Measurements from ENCODE around the gene ACP2.
"Not testable (repeated sequence)": the region's sequence is repeated elsewhere in the genome, so short reads cannot be mapped to it uniquely, and the experiment has no call there.

The ACP2 gene

GRCh38 chr11:47241841-47242301 is 6.7 kb downstream of the ACP2 start:
- no peak for DNase-seq

GRCh38 chr11:47239852-47240251 is 8.8 kb downstream of the ACP2 start:
- no peak for DNase-seq

GRCh38 chr11:47236482-47236881 is 12.1 kb downstream of the ACP2 start:
- DNase-seq, result no peak

GRCh38 chr11:47235163-47235562 is 13.5 kb downstream of the ACP2 start:
- DNase-seq, result no peak

- DNase-seq, result no peak
Measured at GRCh38 chr11:47234669-47235100, 13.9 kb downstream of the ACP2 start.

- no peak for DNase-seq
Measured at GRCh38 chr11:47233989-47234668, 14.5 kb downstream of the ACP2 start.

- DNase-seq, result no peak
Measured at GRCh38 chr11:47233051-47233450, 15.6 kb downstream of the ACP2 start.

- no peak for DNase-seq
Measured at GRCh38 chr11:47229161-47229560, 19.5 kb downstream of the ACP2 start.

GRCh38 chr11:47225552-47226400 is 22.8 kb downstream of the ACP2 start:
- DNase-seq, result no peak

GRCh38 chr11:47222696-47223095 is 25.9 kb downstream of the ACP2 start:
- DNase-seq, result no peak

GRCh38 chr11:47220401-47220821 is 28.2 kb downstream of the ACP2 start:
- no peak for DNase-seq

- no peak for DNase-seq
Measured at GRCh38 chr11:47216121-47216798, 32.4 kb downstream of the ACP2 start.

- DNase-seq, result no peak
Measured at GRCh38 chr11:47215366-47215910, 33.2 kb downstream of the ACP2 start.

GRCh38 chr11:47213950-47214565 is 34.6 kb downstream of the ACP2 start:
- DNase-seq, result peak; percentile 58

- no peak for DNase-seq
Measured at GRCh38 chr11:47212938-47213337, 35.7 kb downstream of the ACP2 start.

- no peak for DNase-seq
Measured at GRCh38 chr11:47208628-47209027, 40.0 kb downstream of the ACP2 start.

GRCh38 chr11:47208008-47208552 is 40.5 kb downstream of the ACP2 start:
- not testable (repeated sequence) for DNase-seq

- no peak for DNase-seq
Measured at GRCh38 chr11:47207459-47207858, 41.2 kb downstream of the ACP2 start.

GRCh38 chr11:47206577-47206976 is 42.0 kb downstream of the ACP2 start:
- not testable (repeated sequence) for DNase-seq

GRCh38 chr11:47204637-47204989 is 44.0 kb downstream of the ACP2 start:
- no peak for DNase-seq

- no peak for DNase-seq
Measured at GRCh38 chr11:47202576-47202975, 46.0 kb downstream of the ACP2 start.

- DNase-seq, result no peak
Measured at GRCh38 chr11:47201015-47201414, 47.6 kb downstream of the ACP2 start.

Measured in activated gamma-delta T cell (primary cell).